ENCODE results near the gene CHMP6. TPM values are rescaled to one million over a fixed set of nuclear protein-coding genes. Genes with fewer than 3 reads are reported as not detected.

The CHMP6 gene
- total RNA-seq, 1 donor from 2014 or later: 27.6 TPM

GRCh38 chr17:81039854-81040758 lies 48.5 kb downstream of the CHMP6 start:
- TF ChIP-seq CTCF (IDR thresholded peaks at IDR 0.05): no peak
- H3K9me3 Mint-ChIP-seq (ENCODE audit: low read depth): no peaks in the 10 kb centered on the region
- no peaks in the 10 kb centered on the region for H3K36me3 Mint-ChIP-seq (ENCODE audit: low read depth)
- peak overlapping the region; percentile 81 for H3K27ac Mint-ChIP-seq (ENCODE audit: unreplicated experiment)
- no peaks in the 10 kb centered on the region for H3K27me3 Mint-ChIP-seq (ENCODE audit: low read depth)
- peak overlapping the region; percentile 16 for H3K4me3 Mint-ChIP-seq (ENCODE audit: unreplicated experiment)
- no peak for DNase-seq (ENCODE audit: low spot score)
- peaks cover 79% of the 10 kb centered on the region for H3K4me1 Mint-ChIP-seq (ENCODE audit: low read depth)

DNA sequence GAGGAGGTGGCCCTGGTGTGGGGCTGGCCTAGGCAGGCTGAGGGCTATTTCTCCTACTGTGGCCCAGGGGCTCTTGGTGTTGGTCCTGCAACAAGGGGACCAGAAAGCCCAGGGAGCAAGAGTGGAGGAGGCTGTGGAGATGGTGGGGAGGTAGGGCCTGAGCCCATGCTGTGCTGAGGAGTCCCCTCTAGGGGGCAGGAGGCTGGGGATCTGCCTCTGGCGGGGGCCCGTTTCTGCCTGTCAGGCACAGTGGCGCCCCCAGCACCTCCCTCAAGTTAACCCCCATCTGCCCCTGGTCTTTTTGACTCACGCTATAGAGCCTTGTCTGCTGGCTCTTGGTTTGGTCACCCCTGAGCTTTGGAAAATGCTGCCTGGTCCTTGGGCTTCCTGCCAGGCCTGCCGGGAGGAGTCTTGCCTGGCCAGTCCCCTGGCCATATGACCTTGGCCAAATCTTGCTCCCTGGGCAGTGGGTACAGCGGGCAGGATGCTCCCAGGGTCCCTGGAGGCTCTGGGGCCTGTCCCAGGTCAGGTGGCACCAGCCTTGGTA lies 49.2 kb downstream of the CHMP6 start:
- peak overlapping the region; percentile 16 for H3K4me3 Mint-ChIP-seq (ENCODE audit: unreplicated experiment)
- peak overlapping the region; percentile 81 for H3K27ac Mint-ChIP-seq (ENCODE audit: unreplicated experiment)
- TF ChIP-seq CTCF (IDR thresholded peaks at IDR 0.05): peak; percentile 74
- DNase-seq (ENCODE audit: low spot score): no peak
- no peaks in the 10 kb centered on the region for H3K9me3 Mint-ChIP-seq (ENCODE audit: low read depth)
- H3K36me3 Mint-ChIP-seq (ENCODE audit: low read depth): no peaks in the 10 kb centered on the region
- H3K4me1 Mint-ChIP-seq (ENCODE audit: low read depth): peaks cover 82% of the 10 kb centered on the region
- H3K27me3 Mint-ChIP-seq (ENCODE audit: low read depth): no peaks in the 10 kb centered on the region

DNA sequence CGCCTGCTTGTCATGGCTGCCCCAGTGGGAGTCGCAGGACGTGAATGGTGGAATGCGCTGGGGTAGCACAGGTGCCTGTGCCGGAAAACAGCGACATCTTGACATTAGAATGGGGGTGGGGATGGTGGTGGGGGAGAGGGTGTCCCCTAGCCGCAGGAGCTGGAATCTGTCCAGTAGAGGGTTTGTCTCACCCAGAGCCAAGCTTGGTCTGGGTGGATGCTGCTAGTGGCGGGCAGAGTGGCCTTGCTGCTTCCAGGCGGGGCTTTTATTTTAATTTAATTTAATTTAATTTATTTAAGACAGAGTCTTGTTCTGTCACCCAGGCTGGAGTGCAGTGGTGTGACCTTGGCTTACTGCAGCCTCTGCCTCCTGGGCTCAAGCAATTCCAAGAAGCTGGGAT lies 51.0 kb downstream of the CHMP6 start:
- H3K27ac Mint-ChIP-seq (ENCODE audit: unreplicated experiment): peak overlapping the region; percentile 36
- DNase-seq (ENCODE audit: low spot score): no peak
- no peak for TF ChIP-seq CTCF (IDR thresholded peaks at IDR 0.05)
- no peaks in the 10 kb centered on the region for H3K27me3 Mint-ChIP-seq (ENCODE audit: low read depth)
- no peaks in the 10 kb centered on the region for H3K36me3 Mint-ChIP-seq (ENCODE audit: low read depth)
- no peak overlapping the region for H3K4me3 Mint-ChIP-seq (ENCODE audit: unreplicated experiment)
- H3K4me1 Mint-ChIP-seq (ENCODE audit: low read depth): peaks cover 70% of the 10 kb centered on the region
- H3K9me3 Mint-ChIP-seq (ENCODE audit: low read depth): no peaks in the 10 kb centered on the region

DNA sequence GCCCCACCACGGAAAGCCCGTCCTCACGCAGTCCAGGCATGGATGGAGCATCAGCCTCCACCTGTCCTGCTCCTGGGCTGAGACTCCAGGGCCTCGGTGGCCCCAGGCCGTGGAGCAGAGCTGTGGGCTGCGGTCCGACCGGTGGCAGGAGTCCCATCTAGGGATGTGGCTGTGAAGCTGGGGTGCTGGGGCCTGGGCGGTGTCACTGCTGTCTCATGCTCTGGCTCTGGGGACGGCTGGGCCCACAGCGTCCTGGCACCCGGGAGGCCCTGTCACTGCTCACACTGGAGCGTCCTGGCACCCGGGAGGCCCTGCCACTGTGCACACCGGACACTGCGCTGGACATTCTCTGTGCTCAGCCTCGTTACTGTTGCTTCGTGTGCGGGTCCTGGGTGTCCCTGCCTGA lies 51.7 kb downstream of the CHMP6 start:
- H3K27ac Mint-ChIP-seq (ENCODE audit: unreplicated experiment): peak overlapping the region; percentile 97
- no peak for DNase-seq (ENCODE audit: low spot score)
- no peaks in the 10 kb centered on the region for H3K36me3 Mint-ChIP-seq (ENCODE audit: low read depth)
- no peaks in the 10 kb centered on the region for H3K27me3 Mint-ChIP-seq (ENCODE audit: low read depth)
- H3K9me3 Mint-ChIP-seq (ENCODE audit: low read depth): no peaks in the 10 kb centered on the region
- H3K4me1 Mint-ChIP-seq (ENCODE audit: low read depth): peaks cover 63% of the 10 kb centered on the region
- peak overlapping the region; percentile 56 for H3K4me3 Mint-ChIP-seq (ENCODE audit: unreplicated experiment)
- TF ChIP-seq CTCF (IDR thresholded peaks at IDR 0.05): no peak

DNA sequence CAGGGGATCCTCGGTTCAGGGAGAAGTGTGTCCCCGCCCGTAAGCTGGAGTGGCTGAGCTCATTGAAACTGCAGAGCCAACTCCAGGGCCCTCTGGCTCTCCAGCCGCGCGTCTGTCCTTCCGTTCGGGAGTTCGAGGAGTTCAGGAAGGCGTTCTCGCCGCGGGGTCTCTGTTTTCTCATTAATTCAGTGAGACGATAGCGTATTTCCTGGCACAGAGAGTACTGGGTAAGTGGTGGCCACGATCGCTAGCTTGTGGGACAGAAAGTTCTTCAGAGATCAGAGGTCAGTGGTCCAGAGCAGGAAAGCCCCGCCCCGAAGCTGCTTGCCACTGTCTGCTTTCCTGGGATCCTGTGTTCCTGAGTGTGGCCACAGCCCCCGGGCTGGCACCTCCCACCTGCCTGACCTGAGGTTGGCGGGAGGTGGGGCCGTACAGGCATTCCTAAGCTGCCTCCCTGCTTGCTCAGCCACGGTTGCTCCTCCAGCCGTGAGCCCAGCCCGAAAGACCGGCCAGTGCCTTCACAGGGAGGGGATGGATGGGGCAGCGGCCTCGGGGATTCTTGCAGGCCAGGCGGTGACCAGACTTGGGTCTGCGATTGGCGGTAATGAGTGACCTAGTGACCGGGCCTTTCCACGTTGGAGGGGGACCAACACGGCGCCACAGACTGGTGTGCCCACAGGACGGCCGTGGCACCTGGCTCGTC lies 52.2 kb downstream of the CHMP6 start:
- Mint-ChIP-seq H3K36me3 (ENCODE audit: low read depth) (no peaks in the 10 kb centered on the region), H3K4me1 (ENCODE audit: low read depth) (peaks cover 62% of the 10 kb centered on the region), H3K27me3 (ENCODE audit: low read depth) (no peaks in the 10 kb centered on the region), H3K9me3 (ENCODE audit: low read depth) (no peaks in the 10 kb centered on the region), H3K4me3 (ENCODE audit: unreplicated experiment) (peak overlapping the region; percentile 56), H3K27ac (ENCODE audit: unreplicated experiment) (peak overlapping the region; percentile 97)
- no peak for TF ChIP-seq CTCF (IDR thresholded peaks at IDR 0.05)
- no peak for DNase-seq (ENCODE audit: low spot score)

All from chondrocyte (in vitro differentiated cells).